KMS-11 (cell line): ENCODE measurements around the gene CYBRD1.

Experiments
- H2AFZ ChIP-seq: fragments of 200-600 bp; sonication (generic); 2 replicates; pipeline ENCODE4 v1.6.1; 2016; ENCODE audit warnings: antibody characterized with exemption, mixed run types, low read depth
- H3K27ac ChIP-seq: fragments of 200-600 bp; sonication (generic); 2 replicates; pipeline ENCODE4 v1.6.1; 2016; ENCODE audit warnings: mild to moderate bottlenecking, mixed run types
- H3K27me3 ChIP-seq: fragments of 200-600 bp; sonication (generic); 2 replicates; pipeline ENCODE4 v1.6.1; 2017; ENCODE audit warnings: mild to moderate bottlenecking, low read depth, mixed run types, moderate library complexity; ENCODE audit not compliant: insufficient read depth
- H3K36me3 ChIP-seq: fragments of 200-600 bp; sonication (generic); 2 replicates; pipeline ENCODE4 v1.6.1; 2017; ENCODE audit warnings: mild to moderate bottlenecking, mixed run types; ENCODE audit not compliant: insufficient read depth
- H3K4me1 ChIP-seq: fragments of 200-600 bp; sonication (generic); 2 replicates; pipeline ENCODE4 v1.6.1; 2016; ENCODE audit warnings: mild to moderate bottlenecking, low read depth, mixed run types; ENCODE audit not compliant: poor library complexity, severe bottlenecking
- H3K4me2 ChIP-seq: fragments of 200-600 bp; sonication (generic); 2 replicates; pipeline ENCODE4 v1.7.0; 2016; ENCODE audit warnings: mild to moderate bottlenecking, mixed run types
- H3K4me3 ChIP-seq: fragments of 200-600 bp; sonication (generic); IDR thresholded peaks from 2 replicates; pipeline ENCODE4 v1.6.1; 2017; ENCODE audit warnings: low read depth, low read length, mixed read lengths; ENCODE audit not compliant: insufficient read depth
- H3K79me2 ChIP-seq: fragments of 200-600 bp; sonication (generic); 2 replicates; pipeline ENCODE4 v1.6.1; 2016; ENCODE audit warnings: low read depth, mixed run types; ENCODE audit not compliant: insufficient read depth
- H3K9ac ChIP-seq: fragments of 200-600 bp; sonication (generic); 2 replicates; pipeline ENCODE4 v1.6.1; 2016; ENCODE audit warnings: mild to moderate bottlenecking, mixed run types
- H4K20me1 ChIP-seq: fragments of 200-600 bp; sonication (generic); 2 replicates; pipeline ENCODE4 v1.6.1; 2016; ENCODE audit warnings: mild to moderate bottlenecking, mixed run types; ENCODE audit not compliant: insufficient read depth
- TF ChIP-seq, protein P1 (sequence below): fragments of 200-600 bp; sonication (generic); conservative IDR thresholded peaks from 2 replicates; pipeline ENCODE4 v1.6.1; 2017; ENCODE audit warnings: low read depth, mild to moderate bottlenecking, antibody characterized with exemption, low read length, moderate library complexity, mixed read lengths

The CYBRD1 gene

GRCh38 chr2:171485116-171485515 lies 37.2 kb upstream of the CYBRD1 start:
- H4K20me1 ChIP-seq = no peaks in the 10 kb centered on the region
- TF ChIP-seq, protein P1, sequence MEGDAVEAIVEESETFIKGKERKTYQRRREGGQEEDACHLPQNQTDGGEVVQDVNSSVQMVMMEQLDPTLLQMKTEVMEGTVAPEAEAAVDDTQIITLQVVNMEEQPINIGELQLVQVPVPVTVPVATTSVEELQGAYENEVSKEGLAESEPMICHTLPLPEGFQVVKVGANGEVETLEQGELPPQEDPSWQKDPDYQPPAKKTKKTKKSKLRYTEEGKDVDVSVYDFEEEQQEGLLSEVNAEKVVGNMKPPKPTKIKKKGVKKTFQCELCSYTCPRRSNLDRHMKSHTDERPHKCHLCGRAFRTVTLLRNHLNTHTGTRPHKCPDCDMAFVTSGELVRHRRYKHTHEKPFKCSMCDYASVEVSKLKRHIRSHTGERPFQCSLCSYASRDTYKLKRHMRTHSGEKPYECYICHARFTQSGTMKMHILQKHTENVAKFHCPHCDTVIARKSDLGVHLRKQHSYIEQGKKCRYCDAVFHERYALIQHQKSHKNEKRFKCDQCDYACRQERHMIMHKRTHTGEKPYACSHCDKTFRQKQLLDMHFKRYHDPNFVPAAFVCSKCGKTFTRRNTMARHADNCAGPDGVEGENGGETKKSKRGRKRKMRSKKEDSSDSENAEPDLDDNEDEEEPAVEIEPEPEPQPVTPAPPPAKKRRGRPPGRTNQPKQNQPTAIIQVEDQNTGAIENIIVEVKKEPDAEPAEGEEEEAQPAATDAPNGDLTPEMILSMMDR = no peak
- H3K36me3 ChIP-seq = no peaks in the 10 kb centered on the region
- H3K4me3 ChIP-seq = no peak overlapping the region
- H3K79me2 ChIP-seq = no peaks in the 10 kb centered on the region
- no peak overlapping the region for H3K4me2 ChIP-seq
- no peaks in the 10 kb centered on the region for H3K4me1 ChIP-seq
- no peaks in the 10 kb centered on the region for H3K27me3 ChIP-seq
- H3K27ac ChIP-seq = no peak overlapping the region
- no peak overlapping the region for H3K9ac ChIP-seq
- H2AFZ ChIP-seq = no peak overlapping the region

GRCh38 chr2:171487201-171487600 lies 35.1 kb upstream of the CYBRD1 start:
- Histone ChIP-seq H3K4me2 (no peak overlapping the region), H4K20me1 (no peaks in the 10 kb centered on the region), H3K27ac (no peak overlapping the region), H3K36me3 (no peaks in the 10 kb centered on the region), H3K4me1 (no peaks in the 10 kb centered on the region), H3K79me2 (no peaks in the 10 kb centered on the region), H3K4me3 (no peak overlapping the region), H2AFZ (no peak overlapping the region), H3K27me3 (no peaks in the 10 kb centered on the region), H3K9ac (no peak overlapping the region)
- TF ChIP-seq, protein P1 = no peak

DNA sequence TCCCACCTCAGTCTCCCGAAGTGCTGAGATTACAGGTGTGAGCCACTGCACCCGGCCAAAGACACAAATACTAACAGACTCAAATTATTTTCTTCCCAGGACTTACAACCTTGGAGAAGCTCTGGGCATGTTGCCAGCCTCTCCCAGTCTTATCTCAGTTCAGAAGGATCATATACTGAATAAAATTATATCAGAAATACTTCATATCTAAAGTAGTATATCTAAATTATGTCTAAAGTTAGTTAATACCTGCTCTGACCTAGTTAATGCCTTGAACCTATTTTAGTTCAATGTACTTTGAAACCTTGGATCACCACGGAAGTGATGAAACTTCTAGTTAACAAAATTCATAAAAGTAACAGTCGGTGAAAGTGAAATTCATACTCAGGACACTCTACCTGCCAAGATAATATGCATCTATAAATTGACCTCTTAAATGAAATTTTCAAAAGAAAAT lies 34.4 kb upstream of the CYBRD1 start:
- no peak overlapping the region for H3K4me3 ChIP-seq
- H3K27me3 ChIP-seq = no peaks in the 10 kb centered on the region
- no peak overlapping the region for H3K27ac ChIP-seq
- H4K20me1 ChIP-seq = no peaks in the 10 kb centered on the region
- H3K4me2 ChIP-seq = no peak overlapping the region
- no peaks in the 10 kb centered on the region for H3K36me3 ChIP-seq
- H3K4me1 ChIP-seq = no peaks in the 10 kb centered on the region
- H3K9ac ChIP-seq = no peak overlapping the region
- TF ChIP-seq, protein P1 = no peak
- H3K79me2 ChIP-seq = no peaks in the 10 kb centered on the region
- H2AFZ ChIP-seq = no peak overlapping the region

GRCh38 chr2:171490577-171490976 lies 31.7 kb upstream of the CYBRD1 start:
- no peaks in the 10 kb centered on the region for H3K27me3 ChIP-seq
- H4K20me1 ChIP-seq = no peaks in the 10 kb centered on the region
- no peaks in the 10 kb centered on the region for H3K36me3 ChIP-seq
- H3K4me1 ChIP-seq = no peaks in the 10 kb centered on the region
- no peak overlapping the region for H3K4me3 ChIP-seq
- no peaks in the 10 kb centered on the region for H3K79me2 ChIP-seq
- no peak overlapping the region for H3K4me2 ChIP-seq
- TF ChIP-seq, protein P1 = no peak
- no peak overlapping the region for H2AFZ ChIP-seq
- no peak overlapping the region for H3K9ac ChIP-seq
- H3K27ac ChIP-seq = no peak overlapping the region

DNA sequence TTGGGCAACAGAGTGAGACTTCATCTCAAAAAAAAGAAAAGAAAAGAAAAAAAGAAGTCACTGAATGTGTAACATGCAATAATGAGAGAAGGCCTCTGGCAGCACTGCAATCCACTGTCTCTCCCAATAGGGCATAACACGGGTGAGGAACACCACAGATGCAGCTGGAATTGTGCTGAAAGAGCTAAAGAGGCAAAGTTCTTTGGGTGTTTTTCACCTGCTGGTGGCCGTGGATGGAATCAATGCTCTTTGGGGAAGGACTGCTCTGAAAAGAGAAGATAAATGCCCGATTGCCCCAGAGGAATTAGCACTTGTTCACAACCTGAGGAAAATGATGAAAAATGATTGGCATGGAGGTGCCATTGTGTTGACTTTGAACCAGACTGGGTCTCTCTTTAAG lies 31.0 kb upstream of the CYBRD1 start:
- Histone ChIP-seq H2AFZ (no peak overlapping the region), H3K27ac (no peak overlapping the region), H3K4me2 (no peak overlapping the region), H3K27me3 (no peaks in the 10 kb centered on the region), H3K9ac (no peak overlapping the region), H3K4me3 (no peak overlapping the region), H3K4me1 (no peaks in the 10 kb centered on the region), H3K36me3 (no peaks in the 10 kb centered on the region), H3K79me2 (no peaks in the 10 kb centered on the region), H4K20me1 (no peaks in the 10 kb centered on the region)
- TF ChIP-seq, protein P1 = no peak
